ENCODE results near the gene ESRRA. TPM values are rescaled to one million over a fixed set of nuclear protein-coding genes. Genes with fewer than 3 reads are reported as not detected.

The ESRRA gene
- total and polyA plus RNA-seq, 2 of the 13 experiments (the other 11 are each of a cell fraction or from before 2014, with no cell fraction given), result 18.1 to 36.3 TPM

- TF ChIP-seq ZBTB49 (CRISPR knock-in tag; IDR thresholded peaks at IDR 0.05; ENCODE audit: borderline replicate concordance) (no peak), NFATC3 (CRISPR knock-in tag; IDR thresholded peaks at IDR 0.05) (no peak), TBL1XR1 (IDR thresholded peaks at IDR 0.05; ENCODE audit: borderline replicate concordance, low read length, partially characterized antibody) (no peak), KIAA2018 (CRISPR knock-in tag; IDR thresholded peaks at IDR 0.05; ENCODE audit: borderline replicate concordance) (no peak), ZNF7 (CRISPR knock-in tag; IDR thresholded peaks at IDR 0.05) (no peak), NCOA1 (CRISPR knock-in tag; IDR thresholded peaks at IDR 0.05) (no peak), ZKSCAN8 (CRISPR knock-in tag; IDR thresholded peaks at IDR 0.05; ENCODE audit: borderline replicate concordance) (no peak; the same call in 1 of the 2 replicates)
- TF ChIP-seq, protein P1, sequence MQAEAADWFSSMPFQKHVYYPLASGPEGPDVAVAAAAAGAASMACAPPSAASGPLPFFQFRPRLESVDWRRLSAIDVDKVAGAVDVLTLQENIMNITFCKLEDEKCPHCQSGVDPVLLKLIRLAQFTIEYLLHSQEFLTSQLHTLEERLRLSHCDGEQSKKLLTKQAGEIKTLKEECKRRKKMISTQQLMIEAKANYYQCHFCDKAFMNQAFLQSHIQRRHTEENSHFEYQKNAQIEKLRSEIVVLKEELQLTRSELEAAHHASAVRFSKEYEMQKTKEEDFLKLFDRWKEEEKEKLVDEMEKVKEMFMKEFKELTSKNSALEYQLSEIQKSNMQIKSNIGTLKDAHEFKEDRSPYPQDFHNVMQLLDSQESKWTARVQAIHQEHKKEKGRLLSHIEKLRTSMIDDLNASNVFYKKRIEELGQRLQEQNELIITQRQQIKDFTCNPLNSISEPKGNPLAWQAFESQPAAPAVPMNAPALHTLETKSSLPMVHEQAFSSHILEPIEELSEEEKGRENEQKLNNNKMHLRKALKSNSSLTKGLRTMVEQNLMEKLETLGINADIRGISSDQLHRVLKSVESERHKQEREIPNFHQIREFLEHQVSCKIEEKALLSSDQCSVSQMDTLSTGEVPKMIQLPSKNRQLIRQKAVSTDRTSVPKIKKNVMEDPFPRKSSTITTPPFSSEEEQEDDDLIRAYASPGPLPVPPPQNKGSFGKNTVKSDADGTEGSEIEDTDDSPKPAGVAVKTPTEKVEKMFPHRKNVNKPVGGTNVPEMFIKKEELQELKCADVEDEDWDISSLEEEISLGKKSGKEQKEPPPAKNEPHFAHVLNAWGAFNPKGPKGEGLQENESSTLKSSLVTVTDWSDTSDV (CRISPR knock-in tag; IDR thresholded peaks at IDR 0.05), result no peak
- TF ChIP-seq, protein P2, sequence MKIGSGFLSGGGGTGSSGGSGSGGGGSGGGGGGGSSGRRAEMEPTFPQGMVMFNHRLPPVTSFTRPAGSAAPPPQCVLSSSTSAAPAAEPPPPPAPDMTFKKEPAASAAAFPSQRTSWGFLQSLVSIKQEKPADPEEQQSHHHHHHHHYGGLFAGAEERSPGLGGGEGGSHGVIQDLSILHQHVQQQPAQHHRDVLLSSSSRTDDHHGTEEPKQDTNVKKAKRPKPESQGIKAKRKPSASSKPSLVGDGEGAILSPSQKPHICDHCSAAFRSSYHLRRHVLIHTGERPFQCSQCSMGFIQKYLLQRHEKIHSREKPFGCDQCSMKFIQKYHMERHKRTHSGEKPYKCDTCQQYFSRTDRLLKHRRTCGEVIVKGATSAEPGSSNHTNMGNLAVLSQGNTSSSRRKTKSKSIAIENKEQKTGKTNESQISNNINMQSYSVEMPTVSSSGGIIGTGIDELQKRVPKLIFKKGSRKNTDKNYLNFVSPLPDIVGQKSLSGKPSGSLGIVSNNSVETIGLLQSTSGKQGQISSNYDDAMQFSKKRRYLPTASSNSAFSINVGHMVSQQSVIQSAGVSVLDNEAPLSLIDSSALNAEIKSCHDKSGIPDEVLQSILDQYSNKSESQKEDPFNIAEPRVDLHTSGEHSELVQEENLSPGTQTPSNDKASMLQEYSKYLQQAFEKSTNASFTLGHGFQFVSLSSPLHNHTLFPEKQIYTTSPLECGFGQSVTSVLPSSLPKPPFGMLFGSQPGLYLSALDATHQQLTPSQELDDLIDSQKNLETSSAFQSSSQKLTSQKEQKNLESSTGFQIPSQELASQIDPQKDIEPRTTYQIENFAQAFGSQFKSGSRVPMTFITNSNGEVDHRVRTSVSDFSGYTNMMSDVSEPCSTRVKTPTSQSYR (CRISPR knock-in tag; IDR thresholded peaks at IDR 0.05; ENCODE audit: borderline replicate concordance), result peak; percentile 9
- TF ChIP-seq, protein P3, sequence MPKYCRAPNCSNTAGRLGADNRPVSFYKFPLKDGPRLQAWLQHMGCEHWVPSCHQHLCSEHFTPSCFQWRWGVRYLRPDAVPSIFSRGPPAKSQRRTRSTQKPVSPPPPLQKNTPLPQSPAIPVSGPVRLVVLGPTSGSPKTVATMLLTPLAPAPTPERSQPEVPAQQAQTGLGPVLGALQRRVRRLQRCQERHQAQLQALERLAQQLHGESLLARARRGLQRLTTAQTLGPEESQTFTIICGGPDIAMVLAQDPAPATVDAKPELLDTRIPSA (CRISPR knock-in tag; IDR thresholded peaks at IDR 0.05; ENCODE audit: borderline replicate concordance), result no peak
These were observed 830 bp upstream of the ESRRA start (continued) for GRCh38 chr11:64304316-64305072.
